Vagina (tissue), 2 donors: ENCODE data around the gene GRM8. TPM values are rescaled to one million over a fixed set of nuclear protein-coding genes. Genes with fewer than 3 reads are reported as not detected.

Experiments used
- DNase-seq, 2 donors: peaks; one replicate each; pipeline ENCODE4 v3.0.0-alpha.2; 2017; ENCODE audit errors: extremely low spot score in 2 of 2
- H3K27ac ChIP-seq: fragments of 200-600 bp; sonication (generic); one replicate; pipeline ENCODE4 v1.5.1; 2019
- H3K27me3 ChIP-seq: fragments of 200-600 bp; sonication (generic); one replicate; pipeline ENCODE4 v1.5.1; 2019
- H3K36me3 ChIP-seq, 2 donors: fragments of 200-600 bp; sonication (generic); one replicate each; pipeline ENCODE4 v1.5.1; 2017 to 2019
- H3K4me1 ChIP-seq: fragments of 200-600 bp; sonication (generic); one replicate; pipeline ENCODE4 v1.5.1; 2019
- H3K4me3 ChIP-seq, 2 donors: fragments of 200-600 bp; sonication (generic); 1 replicate in 1 of 2; 2 replicates in 1 of 2; pipeline ENCODE4 v1.5.1; 2016 to 2019
- H3K9me3 ChIP-seq: fragments of 200-600 bp; sonication (generic); one replicate; pipeline ENCODE4 v1.5.1; 2019
- CTCF ChIP-seq, 3 experiments: fragments of 450-650 bp in 2 of 3; fragments of 200-600 bp in 1 of 3; sonication (generic) in 1 of 3; IDR thresholded peaks; one replicate each; pipeline ENCODE4 v1.5.1; 2017 to 2019; ENCODE audit warnings: antibody characterized with exemption in 3 of 3, mild to moderate bottlenecking in 2 of 3, moderate library complexity in 2 of 3
- POLR2A ChIP-seq, 2 donors: fragments of 450-650 bp; IDR thresholded peaks; one replicate each; pipeline ENCODE4 v1.6.1; 2017; ENCODE audit warnings: antibody characterized with exemption in 2 of 2, mild to moderate bottlenecking in 2 of 2, moderate library complexity in 2 of 2
- POLR2AphosphoS5 ChIP-seq, 2 donors: sonication (generic); formaldehyde crosslinking; IDR thresholded peaks; one replicate each; pipeline ENCODE4 v1.9.0; 2017; ENCODE audit warnings: antibody characterized with exemption in 2 of 2, mild to moderate bottlenecking in 2 of 2, low read depth in 1 of 2; ENCODE audit not compliant: insufficient read depth in 1 of 2
- intact Hi-C: fragments of 100-400 bp; cut with DNase I; formaldehyde crosslinking; loops from one replicate; pipeline ENCODE4 v1.15.1; 2023
- total RNA-seq: library from RNA; depleted of rRNA; stranded (reverse); fragments of >200 nt; gene quantifications from one replicate; pipeline ENCODE4 v1.2.3, GENCODE V29; 2016

Gene GRM8
- total RNA-seq, 1 donor from 2014 or later: not detected

GRCh38 chr7:127214956-127215718 lies 37.6 kb downstream of the GRM8 start:
- no peaks in the 10 kb centered on the region for H3K36me3 ChIP-seq
- intact Hi-C loops: no loop called here
- H3K27ac ChIP-seq: no peak overlapping the region
- DNase-seq: no peak
- H3K9me3 ChIP-seq: no peaks in the 10 kb centered on the region
- H3K4me3 ChIP-seq: no peak overlapping the region
- no peak for TF ChIP-seq POLR2AphosphoS5 (IDR thresholded peaks at IDR 0.05; ENCODE audit: insufficient read depth in 1 of 2, low read depth in 1 of 2)
- TF ChIP-seq POLR2A (IDR thresholded peaks at IDR 0.05): no peak
- TF ChIP-seq CTCF (IDR thresholded peaks at IDR 0.05): no peak
- no peaks in the 10 kb centered on the region for H3K27me3 ChIP-seq
- no peaks in the 10 kb centered on the region for H3K4me1 ChIP-seq

- TF ChIP-seq CTCF (IDR thresholded peaks at IDR 0.05): no peak
- no peak for TF ChIP-seq POLR2A (IDR thresholded peaks at IDR 0.05)
- TF ChIP-seq POLR2AphosphoS5 (IDR thresholded peaks at IDR 0.05; ENCODE audit: insufficient read depth in 1 of 2, low read depth in 1 of 2): no peak
- Histone ChIP-seq H3K9me3 (no peaks in the 10 kb centered on the region), H3K4me3 (no peak overlapping the region), H3K27ac (no peak overlapping the region), H3K27me3 (no peaks in the 10 kb centered on the region), H3K4me1 (no peaks in the 10 kb centered on the region), H3K36me3 (no peaks in the 10 kb centered on the region)
- DNase-seq: no peak
- intact Hi-C loops: no loop called here
These were observed 42.9 kb downstream of the GRM8 start for GRCh38 chr7:127209886-127210285.

- no peaks in the 10 kb centered on the region for H3K36me3 ChIP-seq
- H3K27ac ChIP-seq: no peak overlapping the region
- intact Hi-C loops: no loop called here
- TF ChIP-seq CTCF (IDR thresholded peaks at IDR 0.05) (no peak), POLR2A (IDR thresholded peaks at IDR 0.05) (no peak), POLR2AphosphoS5 (IDR thresholded peaks at IDR 0.05; ENCODE audit: insufficient read depth in 1 of 2, low read depth in 1 of 2) (no peak)
- H3K4me3 ChIP-seq: no peak overlapping the region
- no peaks in the 10 kb centered on the region for H3K27me3 ChIP-seq
- DNase-seq: no peak
- H3K4me1 ChIP-seq: no peaks in the 10 kb centered on the region
- H3K9me3 ChIP-seq: no peaks in the 10 kb centered on the region
These were observed 43.9 kb downstream of the GRM8 start for GRCh38 chr7:127208860-127209259.

GRCh38 chr7:127208351-127208750 lies 44.4 kb downstream of the GRM8 start:
- H3K9me3 ChIP-seq: no peaks in the 10 kb centered on the region
- no peak overlapping the region for H3K27ac ChIP-seq
- intact Hi-C loops: no loop called here
- no peak for DNase-seq
- H3K4me1 ChIP-seq: no peaks in the 10 kb centered on the region
- no peaks in the 10 kb centered on the region for H3K36me3 ChIP-seq
- no peaks in the 10 kb centered on the region for H3K27me3 ChIP-seq
- H3K4me3 ChIP-seq: no peak overlapping the region
- TF ChIP-seq CTCF (IDR thresholded peaks at IDR 0.05) (no peak), POLR2AphosphoS5 (IDR thresholded peaks at IDR 0.05; ENCODE audit: insufficient read depth in 1 of 2, low read depth in 1 of 2) (no peak), POLR2A (IDR thresholded peaks at IDR 0.05) (no peak)

GRCh38 chr7:127207806-127208205 lies 44.9 kb downstream of the GRM8 start:
- no peak overlapping the region for H3K4me3 ChIP-seq
- DNase-seq: no peak
- intact Hi-C loops: no loop called here
- H3K4me1 ChIP-seq: no peaks in the 10 kb centered on the region
- H3K27ac ChIP-seq: no peak overlapping the region
- H3K36me3 ChIP-seq: no peaks in the 10 kb centered on the region
- H3K9me3 ChIP-seq: no peaks in the 10 kb centered on the region
- H3K27me3 ChIP-seq: no peaks in the 10 kb centered on the region
- TF ChIP-seq POLR2AphosphoS5 (IDR thresholded peaks at IDR 0.05; ENCODE audit: insufficient read depth in 1 of 2, low read depth in 1 of 2): no peak
- no peak for TF ChIP-seq CTCF (IDR thresholded peaks at IDR 0.05)
- TF ChIP-seq POLR2A (IDR thresholded peaks at IDR 0.05): no peak
